Small intestine (tissue), 7 donors: ENCODE data around the gene FBXL20. TPM values are rescaled to one million over a fixed set of nuclear protein-coding genes. Genes with fewer than 3 reads are reported as not detected.
"Not testable (repeated sequence)": the region's sequence is repeated elsewhere in the genome, so short reads cannot be mapped to it uniquely, and the experiment has no call there.

ENCODE experiments used
- DNase-seq, 2 donors: peaks; one replicate each; pipeline versions ENCODE4 v3.0.0 to v3.0.0-alpha.2; 2013
- FAIRE-seq: peaks from 2 replicates; lab custom pipeline; 2012; peaks lifted over from hg19 to GRCh38; lab: Jason Lieb, UNC
- H3K27ac ChIP-seq, 3 donors: one replicate each; pipeline ENCODE4 v1.5.1; 2013; ENCODE audit warnings: low read length in 2 of 3, mild to moderate bottlenecking in 2 of 3, control low read depth in 1 of 3, inconsistent platforms in 1 of 3, low read depth in 1 of 3, moderate library complexity in 1 of 3
- H3K27me3 ChIP-seq, 3 donors: one replicate each; pipeline ENCODE4 v1.6.1; 2013; ENCODE audit warnings: low read length in 3 of 3, inconsistent platforms in 1 of 3; ENCODE audit not compliant: control insufficient read depth in 3 of 3, insufficient read depth in 3 of 3
- H3K36me3 ChIP-seq, 3 donors: one replicate each; pipeline ENCODE4 v1.6.1; 2013; ENCODE audit warnings: low read length in 3 of 3, inconsistent platforms in 1 of 3, low read depth in 1 of 3, mild to moderate bottlenecking in 1 of 3, moderate library complexity in 1 of 3; ENCODE audit not compliant: control insufficient read depth in 3 of 3, insufficient read depth in 2 of 3
- H3K4me1 ChIP-seq, 3 donors: one replicate each; pipeline ENCODE4 v1.6.1; 2013; ENCODE audit warnings: low read length in 2 of 3, inconsistent platforms in 1 of 3, low read depth in 1 of 3, mild to moderate bottlenecking in 1 of 3, moderate library complexity in 1 of 3; ENCODE audit not compliant: control insufficient read depth in 3 of 3, insufficient read depth in 2 of 3
- H3K4me3 ChIP-seq, 3 donors: one replicate each; pipeline ENCODE4 v1.5.1; 2013; ENCODE audit warnings: low read length in 3 of 3, control low read depth in 1 of 3, inconsistent platforms in 1 of 3, low read depth in 1 of 3, mild to moderate bottlenecking in 1 of 3, moderate library complexity in 1 of 3
- H3K9me3 ChIP-seq, 2 donors: one replicate each; pipeline ENCODE4 v1.6.1; 2013; ENCODE audit warnings: low read depth in 1 of 2, low read length in 1 of 2; ENCODE audit not compliant: control insufficient read depth in 2 of 2, insufficient read depth in 1 of 2
- WGBS, 3 donors: extraction: QIAGEN DNeasy Blood & Tissue Kit; methylation state at CpG; one replicate each; pipeline ENCODE4 v1.1.7; 2013; 5-methylcytosine and 5-hydroxymethylcytosine counted together
- polyA plus RNA-seq, 4 donors: library from polyadenylated mRNA; stranded (reverse) in 3 of 4; unstranded in 1 of 4; fragments of 200-250 nt in 3 of 4; fragments of 120-200 nt in 1 of 4; gene quantifications; one replicate each; pipeline versions ENCODE4 v1.2.1 to v1.2.3, GENCODE V29; 2013
- donor health status: healthy with polysubstance abuse.
- donor health status: control.
- donor health status: control.
- donor health status: Bipolar disorder and iron deficiency.
- donor health status: healthy.

Gene FBXL20
- polyA plus RNA-seq, 4 donors: 1.9 to 10.4 (median 3.0) TPM

GRCh38 chr17:39335704-39336223, 65.7 kb downstream of the FBXL20 start:
- H3K4me1 ChIP-seq: peaks cover 0 to 5% (median 0%) of the 10 kb centered on the region in 3 donors
- WGBS, 3 donors: 65 to 91% (median 74%) methylated on average over 4 of the region's 4 CpGs
- H3K4me3 ChIP-seq: no peak overlapping the region
- no peak overlapping the region for H3K27ac ChIP-seq
- H3K9me3 ChIP-seq: no peaks in the 10 kb centered on the region
- no peak for FAIRE-seq
- H3K36me3 ChIP-seq: peaks cover 0 to 15% (median 2%) of the 10 kb centered on the region in 3 donors
- DNase-seq: peak in 1 of 2 donors; percentile 20
- H3K27me3 ChIP-seq: no peaks in the 10 kb centered on the region

GRCh38 chr17:39334008-39334744, 67.2 kb downstream of the FBXL20 start:
- peaks cover 0 to 11% (median 0%) of the 10 kb centered on the region in 3 donors for H3K36me3 ChIP-seq
- not testable (repeated sequence) for H3K4me1 ChIP-seq, H3K9me3 ChIP-seq, FAIRE-seq, H3K4me3 ChIP-seq, H3K27me3 ChIP-seq, H3K27ac ChIP-seq
- WGBS, 3 donors: 89 to 95% (median 90%) methylated on average over 5 of the region's 6 CpGs
- DNase-seq: peak in 1 of 2 donors; percentile 31

GRCh38 chr17:39332092-39332491, 69.3 kb downstream of the FBXL20 start:
- WGBS, 3 donors: 93 to 98% (median 97%) methylated on average over 5 of the region's 5 CpGs
- H3K27me3 ChIP-seq: no peaks in the 10 kb centered on the region
- FAIRE-seq (no peak), DNase-seq (no peak)
- H3K27ac ChIP-seq: no peak overlapping the region
- H3K4me3 ChIP-seq: no peak overlapping the region
- H3K36me3 ChIP-seq: peaks cover 0 to 9% (median 0%) of the 10 kb centered on the region in 3 donors
- peaks cover 0 to 5% (median 0%) of the 10 kb centered on the region in 3 donors for H3K4me1 ChIP-seq
- H3K9me3 ChIP-seq: no peaks in the 10 kb centered on the region

- WGBS, 3 donors: 66 to 90% (median 83%) methylated on average over 1 of the region's 1 CpG
These were observed 72.6 kb downstream of the FBXL20 start for GRCh38 chr17:39328815-39329214.

GRCh38 chr17:39327109-39327508, 74.3 kb downstream of the FBXL20 start:
- no peaks in the 10 kb centered on the region for H3K27me3 ChIP-seq
- FAIRE-seq (no peak), DNase-seq (no peak)
- H3K4me3 ChIP-seq: no peak overlapping the region
- H3K27ac ChIP-seq: no peak overlapping the region
- peaks cover 0 to 10% (median 0%) of the 10 kb centered on the region in 3 donors for H3K36me3 ChIP-seq
- no peaks in the 10 kb centered on the region for H3K4me1 ChIP-seq
- H3K9me3 ChIP-seq: no peaks in the 10 kb centered on the region
- WGBS, 3 donors: 80 to 87% (median 83%) methylated on average over 4 of the region's 4 CpGs

More at GRCh38 chr17:39328815-39329214, 72.6 kb downstream of the FBXL20 start:
- H3K36me3 ChIP-seq: peaks cover 0 to 12% (median 0%) of the 10 kb centered on the region in 3 donors
- no peak overlapping the region for H3K27ac ChIP-seq
- H3K4me3 ChIP-seq: no peak overlapping the region
- FAIRE-seq (no peak), DNase-seq (no peak)
- H3K9me3 ChIP-seq: no peaks in the 10 kb centered on the region
- H3K4me1 ChIP-seq: no peaks in the 10 kb centered on the region
- H3K27me3 ChIP-seq: no peaks in the 10 kb centered on the region

GRCh38 chr17:39325528-39326240, 75.7 kb downstream of the FBXL20 start:
- H3K4me3 ChIP-seq: no peak overlapping the region
- FAIRE-seq: no peak
- H3K4me1 ChIP-seq: no peaks in the 10 kb centered on the region
- no peak for DNase-seq
- H3K27ac ChIP-seq: no peak overlapping the region
- peaks cover 0 to 11% (median 0%) of the 10 kb centered on the region in 3 donors for H3K36me3 ChIP-seq
- H3K9me3 ChIP-seq: no peaks in the 10 kb centered on the region
- 84 to 92% (median 88%) methylated on average over 4 of the region's 4 CpGs for WGBS, 3 donors
- no peaks in the 10 kb centered on the region for H3K27me3 ChIP-seq

GRCh38 chr17:39318636-39319035, 82.8 kb downstream of the FBXL20 start:
- 89 to 96% (median 94%) methylated on average over 8 of the region's 8 CpGs for WGBS, 3 donors
- no peak for FAIRE-seq

GRCh38 chr17:39306509-39307212, 94.8 kb downstream of the FBXL20 start:
- H3K36me3 ChIP-seq: peaks cover under 1 to 26% (median under 1%) of the 10 kb centered on the region in 3 donors
- no peaks in the 10 kb centered on the region for H3K4me1 ChIP-seq
- FAIRE-seq: no peak
- H3K27me3 ChIP-seq: no peaks in the 10 kb centered on the region
- H3K4me3 ChIP-seq: no peak overlapping the region
- H3K27ac ChIP-seq: no peak overlapping the region
- no peak for DNase-seq
- 58 to 81% (median 76%) methylated on average over 3 of the region's 3 CpGs for WGBS, 3 donors
- H3K9me3 ChIP-seq: no peaks in the 10 kb centered on the region

More at GRCh38 chr17:39318636-39319035, 82.8 kb downstream of the FBXL20 start:
- H3K4me3 ChIP-seq: no peak overlapping the region
- no peak for DNase-seq
- peaks cover 0 to 11% (median 0%) of the 10 kb centered on the region in 3 donors for H3K36me3 ChIP-seq
- H3K27ac ChIP-seq: no peak overlapping the region
- H3K4me1 ChIP-seq: no peaks in the 10 kb centered on the region
- H3K9me3 ChIP-seq: no peaks in the 10 kb centered on the region
- no peaks in the 10 kb centered on the region for H3K27me3 ChIP-seq
